ENCODE data around the gene CD38. TPM values are rescaled to one million over a fixed set of nuclear protein-coding genes. Genes with fewer than 3 reads are reported as not detected.

The CD38 gene
- total and polyA plus RNA-seq, 8 donors = 0.99 to 38.4 (median 1.7) TPM

- no peaks in the 10 kb centered on the region for H3K27me3 ChIP-seq
- H3K9me3 ChIP-seq = no peaks in the 10 kb centered on the region
- no peak overlapping the region for H3K27ac ChIP-seq
- intact Hi-C loops (cut with DNase I) = no loop called here
- H3K4me1 ChIP-seq = peaks cover 0 to 23% of the 10 kb centered on the region in 2 donors
- DNase-seq = no peak
- TF ChIP-seq, protein P1, sequence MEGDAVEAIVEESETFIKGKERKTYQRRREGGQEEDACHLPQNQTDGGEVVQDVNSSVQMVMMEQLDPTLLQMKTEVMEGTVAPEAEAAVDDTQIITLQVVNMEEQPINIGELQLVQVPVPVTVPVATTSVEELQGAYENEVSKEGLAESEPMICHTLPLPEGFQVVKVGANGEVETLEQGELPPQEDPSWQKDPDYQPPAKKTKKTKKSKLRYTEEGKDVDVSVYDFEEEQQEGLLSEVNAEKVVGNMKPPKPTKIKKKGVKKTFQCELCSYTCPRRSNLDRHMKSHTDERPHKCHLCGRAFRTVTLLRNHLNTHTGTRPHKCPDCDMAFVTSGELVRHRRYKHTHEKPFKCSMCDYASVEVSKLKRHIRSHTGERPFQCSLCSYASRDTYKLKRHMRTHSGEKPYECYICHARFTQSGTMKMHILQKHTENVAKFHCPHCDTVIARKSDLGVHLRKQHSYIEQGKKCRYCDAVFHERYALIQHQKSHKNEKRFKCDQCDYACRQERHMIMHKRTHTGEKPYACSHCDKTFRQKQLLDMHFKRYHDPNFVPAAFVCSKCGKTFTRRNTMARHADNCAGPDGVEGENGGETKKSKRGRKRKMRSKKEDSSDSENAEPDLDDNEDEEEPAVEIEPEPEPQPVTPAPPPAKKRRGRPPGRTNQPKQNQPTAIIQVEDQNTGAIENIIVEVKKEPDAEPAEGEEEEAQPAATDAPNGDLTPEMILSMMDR (IDR thresholded peaks at IDR 0.05) = no peak
- no peak for ATAC-seq
- no peak overlapping the region for H3K4me3 ChIP-seq
- no peaks in the 10 kb centered on the region for H3K36me3 ChIP-seq
Observed at GRCh38 chr4:15753081-15753480, 25.0 kb upstream of the CD38 start.

GRCh38 chr4:15753786-15754185, 24.3 kb upstream of the CD38 start:
- no peak overlapping the region for H3K27ac ChIP-seq
- no peak overlapping the region for H3K4me3 ChIP-seq
- peaks cover 0 to 23% of the 10 kb centered on the region in 2 donors for H3K4me1 ChIP-seq
- DNase-seq = no peak
- no peaks in the 10 kb centered on the region for H3K27me3 ChIP-seq
- no peak for ATAC-seq
- TF ChIP-seq, protein P1 (IDR thresholded peaks at IDR 0.05) = no peak
- H3K36me3 ChIP-seq = no peaks in the 10 kb centered on the region
- intact Hi-C loops (cut with DNase I) = no loop called here
- H3K9me3 ChIP-seq = no peaks in the 10 kb centered on the region

GRCh38 chr4:15754323-15754722, 23.8 kb upstream of the CD38 start:
- intact Hi-C loops (cut with DNase I) = no loop called here
- ATAC-seq (peak; percentile 50), DNase-seq (no peak)
- Histone ChIP-seq H3K4me1 (peaks cover 0 to 23% of the 10 kb centered on the region in 2 donors), H3K27ac (no peak overlapping the region), H3K9me3 (no peaks in the 10 kb centered on the region), H3K36me3 (no peaks in the 10 kb centered on the region), H3K4me3 (no peak overlapping the region), H3K27me3 (no peaks in the 10 kb centered on the region)
- TF ChIP-seq, protein P1 (IDR thresholded peaks at IDR 0.05) = no peak

DNA sequence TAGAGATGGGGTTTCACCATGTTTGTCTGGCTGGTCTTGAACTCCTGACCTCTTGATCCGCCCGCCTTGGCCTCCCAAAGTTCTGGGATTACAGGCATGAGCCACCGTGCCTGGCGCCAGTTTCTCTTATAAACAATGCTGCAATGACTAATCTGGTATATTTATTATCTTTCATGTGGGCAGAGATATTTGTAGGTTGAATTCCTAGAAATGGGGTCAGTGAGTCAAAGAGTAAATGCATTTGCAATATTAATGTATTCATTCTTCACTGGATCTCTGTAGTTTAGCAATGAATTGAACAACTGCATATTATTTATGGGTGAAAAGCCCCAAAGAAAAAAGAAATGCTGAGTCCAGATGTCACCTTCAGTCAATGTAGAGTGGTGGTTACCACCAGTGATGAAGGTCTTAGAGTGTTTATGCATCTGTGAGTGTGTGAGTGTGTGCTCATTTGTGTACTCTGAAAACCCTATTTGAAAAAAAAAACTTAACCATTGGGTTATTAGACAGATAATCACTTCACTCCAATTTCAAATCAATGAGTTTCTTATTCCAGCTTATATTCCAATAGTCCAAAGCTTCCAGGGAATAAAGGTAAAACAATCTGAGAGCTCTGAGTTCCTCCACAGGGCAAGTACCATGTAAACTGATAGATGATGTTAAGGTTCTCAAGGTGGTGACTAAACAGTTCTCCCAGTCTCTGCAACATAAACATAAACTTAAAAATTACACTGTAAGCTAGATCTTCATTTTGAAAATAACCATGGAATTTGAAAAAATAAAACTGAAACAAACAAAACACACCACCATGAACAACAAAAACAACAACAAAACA, 22.6 kb upstream of the CD38 start:
- ATAC-seq (no peak), DNase-seq (no peak)
- H3K4me1 ChIP-seq = peaks cover 0 to 23% of the 10 kb centered on the region in 2 donors
- H3K27ac ChIP-seq = no peak overlapping the region
- H3K27me3 ChIP-seq = no peaks in the 10 kb centered on the region
- intact Hi-C loops (cut with DNase I) = no loop called here
- H3K9me3 ChIP-seq = no peaks in the 10 kb centered on the region
- H3K4me3 ChIP-seq = no peak overlapping the region
- no peaks in the 10 kb centered on the region for H3K36me3 ChIP-seq
- TF ChIP-seq, protein P1 (IDR thresholded peaks at IDR 0.05) = no peak

DNA sequence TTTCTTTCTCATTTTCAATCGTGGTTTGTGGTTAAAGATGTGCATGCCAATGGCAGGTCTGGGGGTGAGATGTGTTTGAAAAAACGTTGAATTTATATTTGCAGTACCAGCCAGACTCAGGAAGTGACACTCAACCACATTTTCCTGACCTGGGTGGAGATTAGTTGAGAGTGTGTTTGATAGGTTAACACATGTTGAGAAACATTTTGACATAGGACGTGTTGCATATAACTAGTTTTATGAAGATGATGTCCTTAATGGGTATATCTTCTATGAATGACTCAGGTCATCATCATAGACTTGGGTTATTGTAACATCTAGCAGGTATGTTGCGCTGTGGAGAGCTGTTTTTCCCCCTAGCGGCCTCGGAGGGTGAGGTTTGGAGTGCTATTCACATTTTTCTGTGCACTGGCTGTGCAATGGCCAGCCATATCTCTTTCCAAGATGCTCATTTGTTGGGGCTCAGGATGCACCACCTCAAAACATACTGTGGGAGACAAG, 21.7 kb upstream of the CD38 start:
- no peak for DNase-seq
- no peaks in the 10 kb centered on the region for H3K27me3 ChIP-seq
- H3K27ac ChIP-seq = no peak overlapping the region
- no peaks in the 10 kb centered on the region for H3K9me3 ChIP-seq
- H3K4me3 ChIP-seq = no peak overlapping the region
- H3K4me1 ChIP-seq = peaks cover 0 to 23% of the 10 kb centered on the region in 2 donors
- peak; percentile 76 for ATAC-seq
- intact Hi-C loops (cut with DNase I) = no loop called here
- H3K36me3 ChIP-seq = no peaks in the 10 kb centered on the region
- TF ChIP-seq, protein P1 (IDR thresholded peaks at IDR 0.05) = no peak

Data from left lung (tissue), 10 donors.